Vagina (tissue), 2 donors: Measurements from ENCODE around the gene FLT4.

Source experiments
- CTCF ChIP-seq, 3 experiments: fragments of 450-650 bp in 2 of 3; fragments of 200-600 bp in 1 of 3; sonication (generic) in 1 of 3; IDR thresholded peaks; one replicate each; pipeline ENCODE4 v1.5.1; 2017 to 2019; ENCODE audit warnings: antibody characterized with exemption in 3 of 3, mild to moderate bottlenecking in 2 of 3, moderate library complexity in 2 of 3
- POLR2A ChIP-seq, 2 donors: fragments of 450-650 bp; IDR thresholded peaks; one replicate each; pipeline ENCODE4 v1.6.1; 2017; ENCODE audit warnings: antibody characterized with exemption in 2 of 2, mild to moderate bottlenecking in 2 of 2, moderate library complexity in 2 of 2

DNA sequence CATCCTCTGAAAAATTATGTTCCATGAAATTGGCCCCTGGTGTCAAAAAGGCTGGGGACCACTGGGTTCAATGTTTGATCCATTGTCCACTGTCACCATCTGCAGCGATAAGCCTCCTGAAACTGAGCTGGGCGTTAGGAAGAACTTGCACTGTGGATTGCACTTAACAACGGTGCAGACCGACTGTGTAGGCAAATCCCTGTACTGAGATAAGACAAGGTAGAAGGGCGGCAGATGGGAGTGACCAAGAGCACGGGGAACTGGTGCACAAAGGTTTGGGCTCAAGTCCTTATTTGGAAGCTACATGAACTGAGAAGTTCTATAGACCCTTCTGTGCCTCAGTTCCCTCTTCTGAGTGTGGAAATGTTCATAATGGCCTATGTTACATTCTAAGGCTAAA, 41.6 kb upstream of the FLT4 start:
- no peak for TF ChIP-seq CTCF (IDR thresholded peaks at IDR 0.05)
- no peak for TF ChIP-seq POLR2A (IDR thresholded peaks at IDR 0.05)
